ENCODE data around the gene MYO9B.
A peak's percentile ranks its signal among the peaks of the same experiment; 100 is the strongest.

MYO9B gene

DNA sequence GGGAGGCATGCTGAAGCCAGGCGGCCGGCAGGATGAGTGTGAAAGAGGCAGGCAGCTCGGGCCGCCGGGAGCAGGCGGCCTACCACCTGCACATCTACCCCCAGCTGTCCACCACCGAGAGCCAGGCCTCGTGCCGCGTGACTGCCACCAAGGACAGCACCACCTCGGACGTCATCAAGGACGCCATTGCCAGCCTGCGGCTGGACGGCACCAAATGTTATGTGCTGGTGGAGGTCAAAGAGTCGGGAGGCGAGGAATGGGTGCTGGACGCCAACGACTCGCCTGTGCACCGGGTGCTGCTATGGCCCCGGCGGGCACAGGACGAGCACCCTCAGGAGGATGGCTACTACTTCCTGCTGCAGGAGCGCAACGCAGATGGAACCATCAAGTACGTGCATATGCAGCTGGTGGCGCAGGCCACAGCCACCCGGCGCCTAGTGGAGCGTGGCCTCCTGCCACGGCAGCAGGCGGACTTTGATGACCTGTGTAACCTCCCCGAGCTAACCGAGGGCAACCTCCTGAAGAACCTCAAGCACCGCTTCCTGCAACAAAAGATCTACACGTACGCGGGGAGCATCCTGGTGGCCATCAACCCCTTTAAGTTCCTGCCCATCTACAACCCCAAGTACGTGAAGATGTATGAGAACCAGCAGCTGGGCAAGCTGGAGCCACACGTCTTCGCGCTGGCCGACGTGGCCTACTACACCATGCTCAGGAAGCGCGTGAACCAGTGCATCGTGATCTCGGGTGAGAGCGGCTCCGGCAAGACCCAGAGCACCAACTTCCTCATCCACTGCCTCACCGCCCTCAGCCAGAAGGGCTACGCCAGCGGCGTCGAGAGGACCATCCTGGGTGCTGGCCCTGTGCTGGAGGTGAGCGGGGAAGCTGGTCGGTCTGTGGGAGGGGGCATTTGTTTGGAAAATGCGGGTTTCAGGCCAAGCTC, 26.4 kb downstream of the MYO9B start:
- H3K79me2 ChIP-seq (ENCODE audit: insufficient read depth, low read length): peaks cover 78% of the 10 kb centered on the region; the same call in 1 of the 2 replicates
- H3K9me3 ChIP-seq (ENCODE audit: insufficient read depth, low read depth, low read length): 0 out of 2 replicates have a peak, but pooled peaks cover 3% of the 10 kb centered on the region
- peaks cover 26% of the 10 kb centered on the region for H4K20me1 ChIP-seq (ENCODE audit: insufficient read depth, low read length, poor library complexity, severe bottlenecking)
- no peaks in the 10 kb centered on the region for H3K4me1 ChIP-seq (ENCODE audit: insufficient read depth, low read length, poor library complexity, severe bottlenecking)
- H3K27me3 ChIP-seq (ENCODE audit: insufficient read depth, low read length, poor library complexity, severe bottlenecking): no peaks in the 10 kb centered on the region
- no peak overlapping the region for H3K4me2 ChIP-seq (ENCODE audit: low read depth, low read length, poor library complexity, severe bottlenecking)
- H3K9ac ChIP-seq (ENCODE audit: low read depth, low read length, poor library complexity, severe bottlenecking): no peak overlapping the region
- TF ChIP-seq, protein P1, sequence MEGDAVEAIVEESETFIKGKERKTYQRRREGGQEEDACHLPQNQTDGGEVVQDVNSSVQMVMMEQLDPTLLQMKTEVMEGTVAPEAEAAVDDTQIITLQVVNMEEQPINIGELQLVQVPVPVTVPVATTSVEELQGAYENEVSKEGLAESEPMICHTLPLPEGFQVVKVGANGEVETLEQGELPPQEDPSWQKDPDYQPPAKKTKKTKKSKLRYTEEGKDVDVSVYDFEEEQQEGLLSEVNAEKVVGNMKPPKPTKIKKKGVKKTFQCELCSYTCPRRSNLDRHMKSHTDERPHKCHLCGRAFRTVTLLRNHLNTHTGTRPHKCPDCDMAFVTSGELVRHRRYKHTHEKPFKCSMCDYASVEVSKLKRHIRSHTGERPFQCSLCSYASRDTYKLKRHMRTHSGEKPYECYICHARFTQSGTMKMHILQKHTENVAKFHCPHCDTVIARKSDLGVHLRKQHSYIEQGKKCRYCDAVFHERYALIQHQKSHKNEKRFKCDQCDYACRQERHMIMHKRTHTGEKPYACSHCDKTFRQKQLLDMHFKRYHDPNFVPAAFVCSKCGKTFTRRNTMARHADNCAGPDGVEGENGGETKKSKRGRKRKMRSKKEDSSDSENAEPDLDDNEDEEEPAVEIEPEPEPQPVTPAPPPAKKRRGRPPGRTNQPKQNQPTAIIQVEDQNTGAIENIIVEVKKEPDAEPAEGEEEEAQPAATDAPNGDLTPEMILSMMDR (conservative IDR thresholded peaks at IDR 0.05; ENCODE audit: low read length): no peak
- no peak for TF ChIP-seq EZH2phosphoT487 (IDR thresholded peaks at IDR 0.05; ENCODE audit: borderline replicate concordance)
- no peaks in the 10 kb centered on the region for H3K9me2 ChIP-seq (replicated peaks; ENCODE audit: low read depth, low read length)
- H3K4me3 ChIP-seq (ENCODE audit: low read length, poor library complexity, severe bottlenecking): no peak overlapping the region
- no peak overlapping the region for H2AFZ ChIP-seq (ENCODE audit: low read length)
- no peaks in the 10 kb centered on the region for H3F3A ChIP-seq (ENCODE audit: low read depth)
- H3K36me3 ChIP-seq (ENCODE audit: insufficient read depth, low read length): peaks cover 61% of the 10 kb centered on the region

DNA sequence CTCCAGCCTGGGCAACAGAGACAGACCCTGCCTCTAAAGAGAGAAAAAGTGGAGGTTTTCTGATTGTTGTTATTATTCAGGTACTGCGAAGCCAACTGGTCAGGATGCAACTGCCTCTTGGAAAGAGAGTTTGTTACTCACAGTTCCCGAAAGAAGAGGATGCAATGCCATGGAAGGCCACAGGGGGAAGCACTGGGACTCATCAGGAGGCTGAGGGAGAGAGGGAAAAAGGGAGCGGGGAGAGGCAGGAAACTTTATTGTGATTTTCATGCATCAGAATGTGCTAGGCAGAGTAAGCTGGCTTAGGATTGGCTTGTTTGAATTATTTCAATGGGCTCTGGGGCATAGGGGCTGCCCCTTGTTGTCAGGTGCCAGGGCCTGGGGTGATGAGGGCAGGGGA, 27.6 kb downstream of the MYO9B start:
- H3K4me3 ChIP-seq (ENCODE audit: low read length, poor library complexity, severe bottlenecking): no peak overlapping the region
- H3K9me3 ChIP-seq (ENCODE audit: insufficient read depth, low read depth, low read length): 0 out of 2 replicates have a peak, but pooled peaks cover 3% of the 10 kb centered on the region
- TF ChIP-seq, protein P1 (conservative IDR thresholded peaks at IDR 0.05; ENCODE audit: low read length): peak; percentile 64
- TF ChIP-seq EZH2phosphoT487 (IDR thresholded peaks at IDR 0.05; ENCODE audit: borderline replicate concordance): no peak
- peaks cover 59% of the 10 kb centered on the region for H3K36me3 ChIP-seq (ENCODE audit: insufficient read depth, low read length)
- H3K4me1 ChIP-seq (ENCODE audit: insufficient read depth, low read length, poor library complexity, severe bottlenecking): no peaks in the 10 kb centered on the region
- H3K79me2 ChIP-seq (ENCODE audit: insufficient read depth, low read length): peaks cover 73% of the 10 kb centered on the region; the same call in 1 of the 2 replicates
- peaks cover 17% of the 10 kb centered on the region for H4K20me1 ChIP-seq (ENCODE audit: insufficient read depth, low read length, poor library complexity, severe bottlenecking)
- H3K9me2 ChIP-seq (replicated peaks; ENCODE audit: low read depth, low read length): no peaks in the 10 kb centered on the region
- no peak overlapping the region for H2AFZ ChIP-seq (ENCODE audit: low read length)
- H3K4me2 ChIP-seq (ENCODE audit: low read depth, low read length, poor library complexity, severe bottlenecking): no peak overlapping the region
- H3F3A ChIP-seq (ENCODE audit: low read depth): no peaks in the 10 kb centered on the region
- H3K27me3 ChIP-seq (ENCODE audit: insufficient read depth, low read length, poor library complexity, severe bottlenecking): no peaks in the 10 kb centered on the region
- H3K9ac ChIP-seq (ENCODE audit: low read depth, low read length, poor library complexity, severe bottlenecking): no peak overlapping the region

DNA sequence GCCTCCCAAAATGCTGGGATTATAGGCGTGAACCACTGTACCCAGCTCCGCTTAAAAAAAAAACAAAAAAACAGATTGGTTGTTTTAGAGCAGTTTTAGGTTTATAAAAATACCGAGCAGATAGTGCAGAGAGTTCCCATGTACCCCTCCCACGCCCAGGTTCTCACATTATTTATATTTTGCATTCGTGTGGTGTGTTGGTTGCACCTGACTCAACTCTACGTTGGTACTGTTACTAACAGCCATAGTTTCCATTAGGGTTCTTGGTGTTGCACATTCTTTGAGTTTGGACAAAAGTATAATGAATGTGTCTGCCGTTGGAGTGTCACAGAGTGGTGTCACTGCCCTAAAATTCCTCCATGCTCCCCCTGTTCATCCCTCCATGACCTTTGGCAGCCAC, 29.1 kb downstream of the MYO9B start:
- Histone ChIP-seq H2AFZ (ENCODE audit: low read length) (no peak overlapping the region), H3K4me1 (ENCODE audit: insufficient read depth, low read length, poor library complexity, severe bottlenecking) (no peaks in the 10 kb centered on the region), H4K20me1 (ENCODE audit: insufficient read depth, low read length, poor library complexity, severe bottlenecking) (peaks cover 17% of the 10 kb centered on the region), H3F3A (ENCODE audit: low read depth) (no peaks in the 10 kb centered on the region), H3K9me3 (ENCODE audit: insufficient read depth, low read depth, low read length) (0 out of 2 replicates have a peak, but pooled peaks cover 3% of the 10 kb centered on the region), H3K9me2 (replicated peaks; ENCODE audit: low read depth, low read length) (no peaks in the 10 kb centered on the region), H3K4me3 (ENCODE audit: low read length, poor library complexity, severe bottlenecking) (no peak overlapping the region), H3K36me3 (ENCODE audit: insufficient read depth, low read length) (peaks cover 58% of the 10 kb centered on the region), H3K27me3 (ENCODE audit: insufficient read depth, low read length, poor library complexity, severe bottlenecking) (no peaks in the 10 kb centered on the region), H3K9ac (ENCODE audit: low read depth, low read length, poor library complexity, severe bottlenecking) (no peak overlapping the region), H3K4me2 (ENCODE audit: low read depth, low read length, poor library complexity, severe bottlenecking) (no peak overlapping the region), H3K79me2 (ENCODE audit: insufficient read depth, low read length) (peaks cover 64% of the 10 kb centered on the region; the same call in 1 of the 2 replicates)
- TF ChIP-seq, protein P1 (conservative IDR thresholded peaks at IDR 0.05; ENCODE audit: low read length): no peak
- TF ChIP-seq EZH2phosphoT487 (IDR thresholded peaks at IDR 0.05; ENCODE audit: borderline replicate concordance): no peak
